ENCODE data around the gene CKMT2.
"Not testable (repeated sequence)": the region's sequence is repeated elsewhere in the genome, so short reads cannot be mapped to it uniquely, and the experiment has no call there.

The CKMT2 gene

GRCh38 chr5:81288021-81288433, 54.9 kb downstream of the CKMT2 start:
- DNase-seq (ENCODE audit: extremely low read depth, low read depth) = no peak
- TF ChIP-seq CTCF (IDR thresholded peaks at IDR 0.05; ENCODE audit: low read depth, low read length) = no peak

- no peak for TF ChIP-seq CTCF (IDR thresholded peaks at IDR 0.05; ENCODE audit: low read depth, low read length)
- peak; percentile 36 for DNase-seq (ENCODE audit: extremely low read depth, low read depth)
Observed at GRCh38 chr5:81290146-81290545, 57.0 kb downstream of the CKMT2 start.

GRCh38 chr5:81292130-81292529, 59.0 kb downstream of the CKMT2 start:
- TF ChIP-seq CTCF (IDR thresholded peaks at IDR 0.05; ENCODE audit: low read depth, low read length) = no peak
- no peak for DNase-seq (ENCODE audit: extremely low read depth, low read depth)

GRCh38 chr5:81294021-81294420, 60.9 kb downstream of the CKMT2 start:
- not testable (repeated sequence) for DNase-seq (ENCODE audit: extremely low read depth, low read depth)

GRCh38 chr5:81297531-81297930, 64.4 kb downstream of the CKMT2 start:
- no peak for TF ChIP-seq CTCF (IDR thresholded peaks at IDR 0.05; ENCODE audit: low read depth, low read length)
- no peak for DNase-seq (ENCODE audit: extremely low read depth, low read depth)

- DNase-seq (ENCODE audit: extremely low read depth, low read depth) = no peak
- TF ChIP-seq CTCF (IDR thresholded peaks at IDR 0.05; ENCODE audit: low read depth, low read length) = no peak
Observed at GRCh38 chr5:81300921-81301270, 67.8 kb downstream of the CKMT2 start.

GRCh38 chr5:81301271-81302015, 68.3 kb downstream of the CKMT2 start, which contains the start of gene ZCCHC9:
TSS of gene ZCCHC9 (plus strand) at chr5:81301587. CDS start at chr5:81304758, 3,171 bp downstream.
- DNase-seq (ENCODE audit: extremely low read depth, low read depth) = peak; percentile 80
- TF ChIP-seq CTCF (IDR thresholded peaks at IDR 0.05; ENCODE audit: low read depth, low read length) = peak; percentile 26

GRCh38 chr5:81302596-81302995, 69.5 kb downstream of the CKMT2 start:
- DNase-seq (ENCODE audit: extremely low read depth, low read depth) = no peak

More at GRCh38 chr5:81302596-81302995, 69.5 kb downstream of the CKMT2 start:
- TF ChIP-seq CTCF (IDR thresholded peaks at IDR 0.05; ENCODE audit: low read depth, low read length) = no peak
